CD4-positive, alpha-beta T cell treated with Interleukin-17A for 1 hour (primary cell): ENCODE data around the gene PCNX1.
"Not testable (repeated sequence)": the region's sequence is repeated elsewhere in the genome, so short reads cannot be mapped to it uniquely, and the experiment has no call there.

ENCODE experiments used
- DNase-seq: peaks from one replicate; pipeline ENCODE4 v3.0.0-alpha.2; 2020

Gene PCNX1

GRCh38 chr14:71094722-71095121 lies 187.5 kb downstream of the PCNX1 start:
- no peak for DNase-seq

DNA sequence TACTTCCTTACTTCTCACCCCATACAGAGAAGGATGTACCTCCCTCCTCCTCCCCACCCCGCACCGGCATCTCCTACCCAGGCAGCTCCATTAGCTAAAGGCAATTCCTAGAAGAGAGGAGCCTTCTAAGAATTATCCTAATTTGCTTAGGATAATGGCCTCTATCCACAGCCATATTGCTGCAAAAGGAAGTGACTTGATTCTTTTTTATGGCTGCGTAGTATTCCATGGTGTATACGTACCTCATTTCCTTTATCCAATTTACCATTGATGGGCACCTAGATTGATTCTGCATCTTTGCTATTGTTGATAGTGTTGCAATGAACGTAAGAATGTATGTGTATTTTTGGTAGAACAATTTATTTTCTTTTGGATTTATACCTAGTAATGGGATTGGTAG lies 189.7 kb downstream of the PCNX1 start:
- DNase-seq = no peak

- DNase-seq = peak; percentile 64
Observed at GRCh38 chr14:71103662-71104484, 196.6 kb downstream of the PCNX1 start.

- no peak for DNase-seq
Observed at GRCh38 chr14:71105177-71105576, 197.9 kb downstream of the PCNX1 start.

DNA sequence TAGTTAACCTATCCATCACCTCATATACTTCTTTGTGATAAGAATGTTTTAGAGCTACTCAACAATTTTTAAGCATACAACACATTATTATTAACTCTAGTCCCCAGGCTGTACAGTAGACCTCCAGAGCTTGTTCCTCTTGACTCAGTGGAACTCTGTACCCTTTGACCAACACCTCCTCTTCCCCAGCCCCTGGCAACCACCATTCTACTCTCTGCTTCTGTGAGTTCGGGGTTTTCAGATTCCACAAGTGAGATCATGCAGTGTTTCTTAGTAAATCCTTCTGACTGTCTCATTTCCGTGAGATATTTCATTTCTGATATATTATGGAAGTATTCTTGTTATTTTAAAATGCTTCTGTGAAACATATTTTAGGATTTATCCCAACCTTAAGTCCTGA lies 200.7 kb downstream of the PCNX1 start:
- DNase-seq = no peak

DNA sequence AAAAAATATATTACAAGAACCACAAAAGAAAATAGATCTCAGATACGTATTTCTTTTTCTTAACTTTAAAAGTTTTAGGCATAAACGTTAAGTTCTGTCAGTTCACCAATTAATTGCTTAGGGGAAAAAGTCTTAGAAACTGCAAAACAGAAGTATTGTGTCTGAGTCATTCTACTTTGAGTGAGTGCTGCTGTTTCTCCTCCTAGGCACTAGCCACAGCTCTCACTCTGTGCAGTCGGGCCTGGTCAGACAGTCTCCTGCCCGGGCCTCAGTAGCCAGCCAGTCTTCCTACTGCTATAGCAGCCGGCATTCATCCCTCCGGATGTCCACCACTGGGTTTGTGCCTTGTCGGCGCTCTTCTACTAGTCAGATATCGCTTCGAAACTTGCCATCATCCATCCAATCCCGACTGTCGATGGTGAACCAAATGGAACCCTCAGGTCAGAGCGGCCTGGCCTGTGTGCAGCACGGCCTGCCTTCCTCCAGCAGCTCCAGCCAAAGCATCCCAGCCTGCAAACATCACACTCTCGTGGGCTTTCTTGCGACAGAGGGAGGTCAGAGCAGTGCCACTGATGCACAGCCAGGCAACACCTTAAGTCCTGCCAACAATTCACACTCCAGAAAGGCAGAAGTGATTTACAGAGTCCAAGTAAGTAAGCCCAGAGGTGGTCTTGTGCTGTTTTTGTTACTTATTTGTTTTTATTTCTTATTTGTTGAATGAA lies 201.3 kb downstream of the PCNX1 start:
- DNase-seq = no peak

DNA sequence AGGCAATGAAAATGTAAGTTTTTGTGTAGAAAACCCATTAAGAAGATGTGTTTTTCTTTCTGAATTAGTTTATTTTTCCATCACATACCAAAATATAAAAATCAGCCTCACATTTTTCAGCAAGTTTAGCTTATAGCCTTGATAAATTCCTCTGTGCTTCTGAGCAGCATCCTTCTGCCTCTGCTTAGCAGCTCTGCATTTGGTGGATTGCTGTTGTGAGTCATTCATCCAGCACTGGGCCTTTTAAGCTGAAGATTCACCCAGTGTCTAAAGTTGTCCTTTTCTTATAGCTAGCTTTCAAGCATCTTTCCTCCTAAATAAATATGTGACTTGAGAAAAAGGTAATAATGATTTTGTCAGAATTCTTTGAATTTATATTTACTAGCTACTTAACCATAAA lies 206.1 kb downstream of the PCNX1 start:
- no peak for DNase-seq

DNA sequence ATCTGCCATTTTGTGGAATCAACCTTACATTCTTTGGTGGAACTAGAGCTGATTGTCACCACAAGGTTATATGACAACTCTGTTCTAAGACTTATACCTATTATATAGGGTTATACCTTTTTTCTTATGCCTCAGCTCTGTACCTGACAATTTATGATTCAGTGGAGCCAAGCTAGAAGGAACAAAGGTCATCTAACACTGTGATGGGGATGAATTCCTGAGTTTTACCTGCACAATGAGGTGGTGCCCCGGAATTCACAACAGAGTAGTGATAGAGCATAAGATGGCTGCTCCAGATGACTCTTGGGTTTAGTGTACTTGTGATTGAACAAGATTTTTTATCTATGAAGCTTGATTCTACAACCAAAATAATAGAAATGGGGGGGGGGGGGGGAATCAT lies 207.3 kb downstream of the PCNX1 start:
- no peak for DNase-seq

DNA sequence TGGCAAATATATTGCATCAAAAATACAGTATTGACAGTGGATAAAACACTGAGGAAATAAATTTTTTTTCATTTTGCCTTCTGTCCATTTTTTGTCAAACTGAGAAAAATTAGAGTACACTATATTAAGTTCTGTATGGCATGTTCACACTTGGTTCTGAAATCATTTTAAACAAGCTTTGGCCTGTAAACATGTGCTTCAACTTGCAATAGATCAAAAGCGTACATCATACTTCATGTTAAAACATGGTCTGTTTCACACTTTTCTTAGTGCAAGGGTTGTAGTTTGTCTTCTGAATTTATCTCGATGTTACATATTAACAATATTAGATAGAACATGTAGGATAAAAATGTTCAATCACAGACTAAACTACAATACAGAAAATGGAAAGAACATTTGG lies 208.0 kb downstream of the PCNX1 start:
- no peak for DNase-seq

GRCh38 chr14:71115821-71116567 lies 208.7 kb downstream of the PCNX1 start:
- DNase-seq = no peak

- DNase-seq = no peak
Observed at GRCh38 chr14:71116568-71117122, 209.4 kb downstream of the PCNX1 start.

GRCh38 chr14:71117839-71118743 lies 210.8 kb downstream of the PCNX1 start:
- no peak for DNase-seq

DNA sequence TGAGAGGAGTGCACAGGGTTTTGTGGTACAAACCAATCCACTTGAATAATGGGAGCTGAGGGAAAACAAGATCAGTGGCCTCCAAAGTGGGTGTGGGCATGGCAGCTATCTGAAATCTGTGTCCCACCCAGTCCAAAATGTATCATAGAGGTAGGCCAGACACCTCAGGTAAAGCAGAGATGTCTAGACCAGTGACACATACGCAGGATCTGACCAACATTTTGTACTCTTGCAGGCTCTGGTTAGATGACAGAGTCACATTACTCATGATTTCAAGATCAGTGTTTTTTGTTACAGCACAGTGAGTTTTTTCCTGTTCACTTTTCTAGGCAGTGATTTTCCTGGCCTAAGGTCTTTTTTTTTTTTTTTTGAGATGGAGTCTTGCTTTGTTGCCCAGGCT lies 211.8 kb downstream of the PCNX1 start:
- DNase-seq = no peak

DNA sequence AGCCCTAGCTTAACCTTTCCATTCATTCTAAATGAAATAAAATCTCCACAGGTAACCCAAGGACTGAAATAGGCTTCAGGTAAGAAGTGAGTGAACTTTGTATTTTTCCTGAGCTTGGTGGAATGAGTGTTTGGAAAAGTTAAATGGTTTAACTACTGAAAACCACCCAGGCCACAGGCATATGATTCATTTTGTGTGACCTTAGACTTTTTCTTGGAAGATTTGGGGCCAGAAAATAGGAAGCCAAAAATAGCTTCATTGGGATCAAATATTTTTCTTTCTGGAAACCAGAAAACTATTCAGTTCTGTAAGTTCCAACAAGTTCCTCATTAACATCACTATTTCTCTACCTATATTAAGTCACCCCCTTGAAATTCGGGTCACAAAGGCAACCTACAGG lies 212.6 kb downstream of the PCNX1 start:
- DNase-seq = no peak

DNA sequence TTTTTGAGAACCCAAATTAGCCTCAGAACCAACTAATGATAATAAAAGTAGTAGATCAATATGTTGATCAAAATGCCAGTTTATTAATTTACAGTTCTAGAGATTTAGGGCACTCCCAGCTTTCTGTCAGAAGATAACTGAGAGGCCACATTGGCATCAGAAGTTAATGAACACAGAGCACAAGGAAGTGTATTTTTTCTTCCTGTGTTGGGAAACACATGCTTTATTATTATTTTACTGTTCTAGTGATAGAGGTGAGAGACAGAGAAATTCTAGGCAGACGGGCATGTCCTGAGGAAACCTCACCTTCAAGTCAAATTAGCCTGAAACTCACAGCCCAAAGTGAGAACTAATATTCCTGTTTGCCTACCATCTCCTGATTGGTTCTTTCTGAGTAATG lies 213.7 kb downstream of the PCNX1 start:
- no peak for DNase-seq

DNA sequence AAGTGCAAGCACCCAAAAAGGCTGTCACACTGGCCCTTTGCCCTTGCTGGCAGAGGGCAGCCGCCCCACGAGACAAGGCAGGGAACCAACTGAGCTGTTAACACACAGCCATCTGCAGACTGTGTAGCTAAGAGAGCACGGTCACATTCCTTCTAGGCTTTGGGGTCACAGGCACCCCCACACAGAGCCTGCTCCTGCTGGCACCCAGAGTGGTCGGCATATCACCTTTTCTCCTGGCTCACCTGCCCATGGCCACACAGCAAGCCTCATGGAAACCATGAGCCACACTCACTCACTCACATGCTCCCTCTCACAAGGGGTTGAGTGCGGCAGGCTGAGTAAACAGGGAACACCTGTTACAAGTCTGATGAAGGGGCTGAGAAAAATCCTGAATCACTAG lies 214.5 kb downstream of the PCNX1 start:
- no peak for DNase-seq

GRCh38 chr14:71122866-71123565 lies 215.8 kb downstream of the PCNX1 start:
- DNase-seq = no peak

GRCh38 chr14:71123579-71124135 lies 216.4 kb downstream of the PCNX1 start:
- DNase-seq = no peak

DNA sequence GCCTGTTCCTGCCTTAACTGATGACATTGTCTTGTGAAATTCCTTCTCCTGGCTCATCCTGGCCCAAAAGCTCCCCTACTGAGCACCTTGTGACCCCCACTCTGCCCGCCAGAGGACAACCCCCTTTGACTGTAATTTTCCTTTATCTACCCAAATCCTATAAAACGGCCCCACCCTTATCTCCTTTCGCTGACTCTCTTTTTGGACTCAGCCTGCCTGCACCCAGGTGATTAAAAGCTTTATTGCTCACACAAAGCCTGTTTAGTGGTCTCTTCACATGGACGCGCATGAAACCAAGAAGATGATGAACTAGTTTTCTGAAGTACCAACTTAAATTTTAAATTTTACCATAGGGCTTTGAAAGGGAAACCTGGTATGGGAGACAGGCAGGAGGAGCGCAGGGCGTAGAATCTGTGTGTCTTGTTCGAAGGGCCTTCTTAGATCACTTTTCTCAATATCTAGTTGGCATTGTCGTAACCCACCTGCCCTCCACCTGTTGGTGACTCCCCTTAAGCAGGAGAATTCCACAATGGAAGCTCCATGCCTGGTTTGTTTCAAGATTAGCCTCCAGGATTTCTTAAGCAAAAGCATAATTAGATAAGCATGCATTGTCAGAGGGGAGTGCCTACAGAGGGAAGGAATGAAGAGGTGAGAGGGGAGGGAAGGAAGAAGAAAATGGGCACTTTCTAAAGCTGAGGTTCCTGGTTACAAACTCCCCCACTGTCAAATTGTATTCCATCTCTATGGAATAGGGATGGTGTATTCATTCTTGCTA lies 222.6 kb downstream of the PCNX1 start:
- not testable (repeated sequence) for DNase-seq

- no peak for DNase-seq
Observed at GRCh38 chr14:71130491-71131179, 223.4 kb downstream of the PCNX1 start.
